Measurements from ENCODE around the gene SLC25A19. TPM values are rescaled to one million over a fixed set of nuclear protein-coding genes. Genes with fewer than 3 reads are reported as not detected.

The SLC25A19 gene
- total and polyA plus RNA-seq, 10 donors = 12.4 to 32.5 (median 19.1) TPM

DNA sequence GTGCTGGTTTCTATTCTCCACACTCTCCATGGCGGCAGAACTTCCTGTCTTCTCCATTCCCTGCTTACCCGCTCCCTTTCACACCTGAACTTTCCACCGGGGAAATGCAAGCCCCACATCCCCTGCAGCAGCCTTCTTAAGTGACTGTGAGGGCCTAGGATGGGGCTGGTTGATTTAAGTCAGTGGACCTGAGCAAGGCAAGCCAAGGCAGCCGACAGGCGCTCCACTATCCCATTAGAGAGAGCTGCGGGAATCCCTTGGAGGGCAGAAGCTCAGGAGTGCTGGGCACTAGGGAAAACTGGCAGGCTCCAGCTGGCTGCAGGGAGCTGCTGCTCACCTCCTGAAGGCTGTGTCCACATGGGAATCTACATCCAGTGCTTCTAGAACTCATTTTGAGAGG lies 36.1 kb upstream of the SLC25A19 start:
- H3K36me3 ChIP-seq = peaks cover 2 to 95% (median 37%) of the 10 kb centered on the region in 6 donors
- intact Hi-C loops (cut with DNase I; ENCODE audit: low total_unique reads) = no loop called here
- H3K4me1 ChIP-seq = peaks cover 19 to 85% (median 59%) of the 10 kb centered on the region in 6 donors
- DNase-seq = peak; percentile 68
- peak overlapping the region in 1 of 8 donors; percentile 13 for H3K4me3 ChIP-seq
- peak overlapping the region; percentile 21 to 82 (median 72) for H3K27ac ChIP-seq
- H3K27me3 ChIP-seq (replicated peaks in 1 of 7) = no peaks in the 10 kb centered on the region
- TF ChIP-seq, protein P1, sequence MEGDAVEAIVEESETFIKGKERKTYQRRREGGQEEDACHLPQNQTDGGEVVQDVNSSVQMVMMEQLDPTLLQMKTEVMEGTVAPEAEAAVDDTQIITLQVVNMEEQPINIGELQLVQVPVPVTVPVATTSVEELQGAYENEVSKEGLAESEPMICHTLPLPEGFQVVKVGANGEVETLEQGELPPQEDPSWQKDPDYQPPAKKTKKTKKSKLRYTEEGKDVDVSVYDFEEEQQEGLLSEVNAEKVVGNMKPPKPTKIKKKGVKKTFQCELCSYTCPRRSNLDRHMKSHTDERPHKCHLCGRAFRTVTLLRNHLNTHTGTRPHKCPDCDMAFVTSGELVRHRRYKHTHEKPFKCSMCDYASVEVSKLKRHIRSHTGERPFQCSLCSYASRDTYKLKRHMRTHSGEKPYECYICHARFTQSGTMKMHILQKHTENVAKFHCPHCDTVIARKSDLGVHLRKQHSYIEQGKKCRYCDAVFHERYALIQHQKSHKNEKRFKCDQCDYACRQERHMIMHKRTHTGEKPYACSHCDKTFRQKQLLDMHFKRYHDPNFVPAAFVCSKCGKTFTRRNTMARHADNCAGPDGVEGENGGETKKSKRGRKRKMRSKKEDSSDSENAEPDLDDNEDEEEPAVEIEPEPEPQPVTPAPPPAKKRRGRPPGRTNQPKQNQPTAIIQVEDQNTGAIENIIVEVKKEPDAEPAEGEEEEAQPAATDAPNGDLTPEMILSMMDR (IDR thresholded peaks at IDR 0.05 in 8 of 11, conservative IDR thresholded peaks at IDR 0.05 in 3 of 11) = no peak
- TF ChIP-seq POLR2AphosphoS5 (IDR thresholded peaks at IDR 0.05) (peak in 2 of 3 donors; percentile 19 to 42), POLR2A (IDR thresholded peaks at IDR 0.05) (no peak)
- 63 to 78% (median 76%) methylated on average over 6 of the region's 6 CpGs for WGBS, 5 donors
- H3K9me3 ChIP-seq = no peaks in the 10 kb centered on the region

DNA sequence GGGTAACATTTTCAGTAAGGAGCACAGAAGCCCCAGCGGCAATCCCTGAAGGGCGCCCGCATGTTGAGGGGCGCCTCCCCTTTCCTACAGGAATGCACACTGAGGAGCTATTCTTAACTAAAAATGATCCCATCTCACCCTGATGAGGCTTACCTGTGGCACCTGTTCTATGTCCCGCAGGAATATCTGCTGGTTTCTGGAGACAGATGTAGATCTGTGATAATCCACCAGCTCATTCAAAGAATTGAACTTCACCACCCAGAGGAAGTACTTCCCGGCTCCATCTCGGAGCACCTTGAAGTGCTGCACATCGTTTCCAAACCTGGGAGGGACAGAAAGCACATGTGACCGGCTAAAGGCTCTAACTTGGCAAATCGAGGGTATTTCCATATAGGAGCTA lies 32.3 kb upstream of the SLC25A19 start:
- TF ChIP-seq POLR2A (IDR thresholded peaks at IDR 0.05) (no peak), POLR2AphosphoS5 (IDR thresholded peaks at IDR 0.05) (no peak)
- TF ChIP-seq, protein P1 (IDR thresholded peaks at IDR 0.05 in 8 of 11, conservative IDR thresholded peaks at IDR 0.05 in 3 of 11) = no peak
- Histone ChIP-seq H3K27me3 (replicated peaks in 1 of 7) (no peaks in the 10 kb centered on the region), H3K4me1 (peaks cover 16 to 90% (median 54%) of the 10 kb centered on the region in 6 donors), H3K9me3 (no peaks in the 10 kb centered on the region), H3K27ac (peak overlapping the region in 2 of 8 donors; percentile 70 to 90), H3K36me3 (peaks cover 2 to 96% (median 55%) of the 10 kb centered on the region in 6 donors), H3K4me3 (no peak overlapping the region)
- 82 to 94% (median 86%) methylated on average over 10 of the region's 10 CpGs for WGBS, 5 donors
- intact Hi-C loops (cut with DNase I; ENCODE audit: low total_unique reads) = no loop called here
- DNase-seq = no peak

DNA sequence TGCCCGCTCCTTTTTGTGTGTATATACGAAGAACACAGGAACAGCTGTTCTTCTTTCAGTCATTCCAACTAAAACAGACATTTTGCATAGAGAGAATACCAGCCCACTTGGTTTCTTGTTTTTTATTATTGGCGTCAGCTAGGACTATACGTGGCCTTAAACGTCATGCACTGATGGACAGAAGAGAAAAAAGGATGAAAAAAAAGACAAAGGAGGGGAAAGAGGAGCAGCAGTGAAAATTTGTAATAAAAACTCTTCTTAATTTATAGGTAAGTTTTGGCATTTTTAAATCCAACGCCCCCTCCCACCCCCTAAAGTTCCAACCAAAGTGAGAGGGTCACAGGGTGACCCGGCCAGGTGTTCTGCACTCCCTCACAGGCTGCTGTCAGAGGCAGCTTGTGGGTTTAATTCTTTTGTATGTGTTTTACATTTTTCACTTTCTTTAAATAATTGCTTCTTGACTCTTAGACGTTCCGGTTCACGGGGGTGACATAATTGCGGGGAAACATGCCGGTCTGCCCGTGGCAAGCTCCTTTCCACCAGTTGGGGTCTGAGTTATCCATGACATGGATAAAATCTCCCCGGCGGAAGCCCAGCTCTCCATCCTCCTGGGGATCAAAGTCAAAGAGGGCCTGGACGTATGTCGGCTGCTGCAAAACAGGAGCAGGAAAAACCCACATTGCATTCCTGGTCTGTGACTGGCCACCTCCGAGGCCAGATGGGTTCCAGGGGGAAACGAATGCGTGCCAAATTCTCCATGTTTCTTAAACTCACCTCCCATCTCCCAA lies 30.9 kb upstream of the SLC25A19 start:
- Histone ChIP-seq H3K4me1 (peaks cover 5 to 90% (median 51%) of the 10 kb centered on the region in 6 donors), H3K27me3 (replicated peaks in 1 of 7) (no peaks in the 10 kb centered on the region), H3K36me3 (peaks cover 2 to 82% (median 49%) of the 10 kb centered on the region in 6 donors), H3K9me3 (no peaks in the 10 kb centered on the region), H3K27ac (peak overlapping the region in 7 of 8 donors; percentile 44 to 90 (median 70)), H3K4me3 (no peak overlapping the region)
- 77 to 90% (median 83%) methylated on average over 20 of the region's 20 CpGs for WGBS, 5 donors
- intact Hi-C loops (cut with DNase I; ENCODE audit: low total_unique reads) = no loop called here
- TF ChIP-seq POLR2AphosphoS5 (IDR thresholded peaks at IDR 0.05) = peak in 1 of 3 donors; percentile 12
- TF ChIP-seq, protein P1 (IDR thresholded peaks at IDR 0.05 in 8 of 11, conservative IDR thresholded peaks at IDR 0.05 in 3 of 11) = no peak
- peak; percentile 56 for DNase-seq

DNA sequence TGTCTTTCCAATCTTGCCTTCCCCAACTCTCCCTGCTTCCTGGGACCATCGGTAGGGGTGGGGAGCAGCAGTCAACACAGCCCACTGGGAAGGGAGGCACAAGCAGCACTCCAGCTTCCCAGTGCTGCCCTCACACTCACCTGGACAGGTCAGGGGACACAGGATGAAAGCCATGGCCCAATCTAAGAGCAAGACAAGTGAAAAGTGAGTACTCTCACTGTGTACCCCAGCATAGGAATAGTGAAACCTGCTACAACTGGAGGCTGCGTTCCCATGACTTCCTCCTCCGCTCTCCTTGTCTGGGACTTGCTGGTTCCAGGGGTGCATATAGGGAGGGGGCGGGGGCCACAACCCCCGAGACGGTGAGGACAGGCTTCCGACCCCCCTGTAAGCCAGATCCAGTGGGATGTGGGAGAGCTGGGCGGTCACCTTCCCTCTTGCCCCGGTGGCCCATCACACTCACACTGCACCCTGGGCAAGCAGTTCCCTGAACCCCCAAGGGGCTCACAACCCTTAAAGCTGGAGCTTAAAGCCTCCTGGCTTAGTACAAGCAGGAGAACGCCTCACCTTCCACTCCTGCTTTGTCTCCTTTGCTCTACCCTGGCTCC lies 29.5 kb upstream of the SLC25A19 start:
- peak; percentile 71 for DNase-seq

More for the DNA sequence above, 29.5 kb upstream of the SLC25A19 start:
- Histone ChIP-seq H3K4me1 (peaks cover 5 to 92% (median 52%) of the 10 kb centered on the region in 6 donors), H3K9me3 (no peaks in the 10 kb centered on the region), H3K36me3 (peaks cover 2 to 68% (median 41%) of the 10 kb centered on the region in 6 donors), H3K4me3 (no peak overlapping the region), H3K27ac (peak overlapping the region in 4 of 8 donors; percentile 70 to 90 (median 87)), H3K27me3 (replicated peaks in 1 of 7) (no peaks in the 10 kb centered on the region)
- WGBS, 5 donors = 83 to 93% (median 89%) methylated on average over 10 of the region's 10 CpGs
- intact Hi-C loops (cut with DNase I; ENCODE audit: low total_unique reads) = no loop called here
- TF ChIP-seq POLR2AphosphoS5 (IDR thresholded peaks at IDR 0.05) (peak; percentile 28 to 58 (median 46)), POLR2A (IDR thresholded peaks at IDR 0.05) (no peak)
- TF ChIP-seq, protein P1 (IDR thresholded peaks at IDR 0.05 in 8 of 11, conservative IDR thresholded peaks at IDR 0.05 in 3 of 11) = no peak

Measured in spleen (tissue), 11 donors.